GM12878 (cell line): ENCODE data around the gene AKAP1. TPM values are rescaled to one million over a fixed set of nuclear protein-coding genes. Genes with fewer than 3 reads are reported as not detected.

Experiments
- ATAC-seq: fragments of 200-7000 bp; cut with Tn5 transposase; 3 replicates; pipeline ENCODE4 v1.9.1; 2020; ENCODE audit warnings: mild to moderate bottlenecking, moderate library complexity
- BruUV-seq: library from RNA; stranded (reverse); fragments of 400-500 nt; replicated peaks from 2 replicates; lab custom pipeline; 2021; lab: Mats Ljungman, UMichigan
- CTCF ChIA-PET: fragments of 300-600 bp; sonication (Branson Sonifier 250); formaldehyde crosslinking; extraction: SDS; loops from one replicate; lab custom pipeline; 2021; ENCODE audit warnings: inconsistent platforms; lab: Yijun Ruan, JAX
- POLR2A ChIA-PET: fragments of 350-600 bp; formaldehyde crosslinking; extraction: SDS; loops from one replicate; lab custom pipeline; 2021; ENCODE audit warnings: inconsistent platforms; lab: Charles Lee
- RAD21 ChIA-PET: fragments of 300-600 bp; sonication (Branson Sonifier 250); formaldehyde crosslinking; loops from one replicate; lab custom pipeline; 2023; ENCODE audit warnings: antibody characterized with exemption; ENCODE audit not compliant: unreplicated experiment; lab: Charles Lee
- SMC1A ChIA-PET: fragments of 300-600 bp; sonication (Branson Sonifier 250); formaldehyde crosslinking; loops from one replicate; lab custom pipeline; 2023; ENCODE audit not compliant: unreplicated experiment, uncharacterized antibody; lab: Charles Lee
- DNase-seq: peaks from one replicate; pipeline ENCODE4 v3.0.0-alpha.2; 2011; ENCODE audit warnings: low read depth, low spot score
- FAIRE-seq: peaks from 3 replicates; lab custom pipeline; 2011; peaks lifted over from hg19 to GRCh38; lab: Jason Lieb, UNC
- H2AFZ ChIP-seq: 2 replicates; pipeline ENCODE4 v1.6.0; 2011; ENCODE audit warnings: low read depth, low read length, control low read depth; ENCODE audit not compliant: control insufficient read depth
- H3K27ac ChIP-seq: 2 replicates; pipeline ENCODE4 v1.5.1; 2011; ENCODE audit warnings: control low read depth; ENCODE audit not compliant: control insufficient read depth, insufficient read depth
- H3K27me3 ChIP-seq, 2 experiments: replicated peaks in 1 of 2; 2 replicates each; pipeline versions ENCODE4 v1.6.0 to v1.6.1; 2011; ENCODE audit warnings: low read length in 1 of 2; ENCODE audit not compliant: control insufficient read depth in 2 of 2, insufficient read depth in 2 of 2
- H3K36me3 ChIP-seq, 2 experiments: 2 replicates each; pipeline ENCODE4 v1.5.1; 2011; ENCODE audit warnings: low read length in 1 of 2; ENCODE audit not compliant: control insufficient read depth in 2 of 2, insufficient read depth in 2 of 2
- H3K4me1 ChIP-seq: 2 replicates; pipeline ENCODE4 v1.6.1; 2011; ENCODE audit warnings: mild to moderate bottlenecking, low read length, moderate library complexity, mixed read lengths; ENCODE audit not compliant: control insufficient read depth, insufficient read depth
- H3K4me2 ChIP-seq: 2 replicates; pipeline ENCODE4 v1.6.0; 2011; ENCODE audit warnings: control low read depth; ENCODE audit not compliant: control insufficient read depth, insufficient read depth
- H3K4me3 ChIP-seq: fragments of 200-600 bp; sonication (generic); 2 replicates; pipeline ENCODE4 v1.5.1; 2016
- H3K79me2 ChIP-seq: 2 replicates; pipeline ENCODE4 v1.6.0; 2011; ENCODE audit warnings: low read length; ENCODE audit not compliant: control insufficient read depth, insufficient read depth
- H3K9ac ChIP-seq: 2 replicates; pipeline ENCODE4 v1.8.0; 2011; ENCODE audit warnings: low read length, control low read depth, mixed read lengths; ENCODE audit not compliant: control insufficient read depth, insufficient read depth
- H3K9me3 ChIP-seq: replicated peaks from 3 replicates; pipeline ENCODE4 v1.5.1; 2011; ENCODE audit warnings: mild to moderate bottlenecking, low read length; ENCODE audit not compliant: control insufficient read depth, insufficient read depth
- H4K20me1 ChIP-seq: 2 replicates; pipeline ENCODE4 v1.6.0; 2011; ENCODE audit not compliant: control insufficient read depth, insufficient read depth
- BCL11A ChIP-seq: IDR thresholded peaks from 2 replicates; pipeline ENCODE4 v1.6.1; 2011; ENCODE audit warnings: low read depth, low read length
- BCLAF1 ChIP-seq: fragments of 450-650 bp; IDR thresholded peaks from 2 replicates; pipeline ENCODE4 v1.6.1; 2017; ENCODE audit warnings: antibody characterized with exemption, mild to moderate bottlenecking, moderate library complexity
- CHD4 ChIP-seq: fragments of 200-600 bp; sonication (generic); IDR thresholded peaks from 2 replicates; pipeline ENCODE4 v1.6.1; 2016; ENCODE audit warnings: mild to moderate bottlenecking
- CUX1 ChIP-seq: IDR thresholded peaks from 2 replicates; pipeline ENCODE4 v1.6.1; 2012; ENCODE audit warnings: improper control_type of control experiment, low read depth, low read length; ENCODE audit not compliant: insufficient replicate concordance
- MTA3 ChIP-seq: IDR thresholded peaks from 2 replicates; pipeline ENCODE4 v1.6.1; 2012; ENCODE audit warnings: low read length, inconsistent platforms, borderline replicate concordance
- NRF1 ChIP-seq: conservative IDR thresholded peaks from 2 replicates; pipeline ENCODE4 v1.6.1; 2011; ENCODE audit warnings: mild to moderate bottlenecking, low read depth, low read length, improper control_type of control experiment
- POLR2AphosphoS2 ChIP-seq: IDR thresholded peaks from 2 replicates; pipeline ENCODE4 v1.6.1; 2011; ENCODE audit warnings: low read depth, mild to moderate bottlenecking, low read length, improper control_type of control experiment, moderate library complexity
- POLR2AphosphoS5 ChIP-seq: IDR thresholded peaks from 2 replicates; pipeline ENCODE4 v1.6.1; 2011; ENCODE audit warnings: mild to moderate bottlenecking, low read length, inconsistent platforms
- PRDM15 ChIP-seq: fragments of 450-650 bp; formaldehyde crosslinking; IDR thresholded peaks from 2 replicates; pipeline ENCODE4 v1.4.0; 2020; ENCODE audit warnings: mild to moderate bottlenecking, moderate library complexity
- RBBP5 ChIP-seq: fragments of 200-600 bp; sonication (generic); conservative IDR thresholded peaks from 2 replicates; pipeline ENCODE4 v1.6.1; 2016
- RFX5 ChIP-seq: IDR thresholded peaks from 2 replicates; pipeline ENCODE4 v1.6.1; 2011; ENCODE audit warnings: low read depth, low read length, improper control_type of control experiment
- SRF ChIP-seq, 2 experiments: IDR thresholded peaks; 2 replicates each; pipeline ENCODE4 v1.6.1; 2011; ENCODE audit warnings: low read depth in 2 of 2, low read length in 2 of 2, mild to moderate bottlenecking in 1 of 2, moderate library complexity in 1 of 2
- in situ Hi-C: fragments of 300-500 bp; cut with MboI; formaldehyde crosslinking; loops from 9 replicates; pipeline ENCODE4 v1.14.3; 2018; ENCODE audit warnings: mixed read lengths
- intact Hi-C: fragments of 100-400 bp; cut with micrococcal nuclease; formaldehyde crosslinking; loops from one replicate; pipeline ENCODE4 v1.14.2; 2022; ENCODE audit not compliant: unreplicated experiment
- polyA plus RNA-seq, 11 experiments: library from polyadenylated mRNA; depleted of rRNA in 4 of 11; unstranded in 6 of 11; stranded (reverse) in 5 of 11; fragments of >200 nt; fragmentation: Nextera tagmentation in 4 of 11; fragmentation: Illumina TruSeq in 1 of 11; extraction: Ambion mirVana in 4 of 11; extraction: Trizol in 1 of 11; gene quantifications; 1 replicate in 1 of 11; 2 replicates in 10 of 11; pipeline versions ENCODE4 v1.2.1 to v1.2.3, GENCODE V29; 2011 to 2016; ENCODE audit warnings: inconsistent platforms in 2 of 11, missing spikeins in 2 of 11, low read depth in 1 of 11
- total RNA-seq, 4 experiments: library from RNA; depleted of rRNA in 3 of 4; stranded (reverse); fragments of >200 nt in 3 of 4; fragmentation: Illumina TruSeq in 1 of 4; extraction: Trizol in 1 of 4; gene quantifications; 2 replicates each; pipeline versions ENCODE4 v1.2.1 to v1.2.3, GENCODE V29; 2013 to 2021

The AKAP1 gene
- total and polyA plus RNA-seq, 10 of the 15 experiments (the other 5 are each of a cell fraction or from before 2014, with no cell fraction given), result 11.9 to 50.5 (median 38.1) TPM

- TF ChIP-seq CUX1, result no peak
Observed at GRCh38 chr17:57117798-57118197, 32.8 kb downstream of the AKAP1 start (continued).

GRCh38 chr17:57120814-57121213 is 35.8 kb downstream of the AKAP1 start:
- Histone ChIP-seq H3K79me2 (no peaks in the 10 kb centered on the region), H4K20me1 (no peaks in the 10 kb centered on the region), H3K4me2 (no peak overlapping the region), H3K27ac (no peak overlapping the region), H3K9ac (no peak overlapping the region), H3K27me3 (no peaks in the 10 kb centered on the region), H3K4me1 (no peaks in the 10 kb centered on the region), H3K4me3 (no peak overlapping the region), H3K36me3 (peaks cover 22 to 23% of the 10 kb centered on the region in 2 experiments; a peak in 3 of 4 replicates), H2AFZ (no peak overlapping the region), H3K9me3 (no peaks in the 10 kb centered on the region)
- ChIA-PET POLR2A (no interaction called here), RAD21 (interaction anchor here (1.2 kb wide), 1 partner anchor 627 kb away, joined by 4 read pairs; no protein-coding TSS in a partner anchor), SMC1A (no interaction called here), CTCF (interaction anchor here (0.7 to 3.5 kb wide), 3 partner anchors 10 to 627 kb away, joined by 3 to 16 read pairs (median 6); no protein-coding TSS in a partner anchor)
- DNase-seq, result no peak
- no peak for FAIRE-seq
- in situ Hi-C loops, result no loop called here
- no peak for ATAC-seq
- no TSS peak for BruUV-seq
- intact Hi-C loops, result no loop called here
- no peak for TF ChIP-seq POLR2AphosphoS5
- TF ChIP-seq BCLAF1, result no peak
- no peak for TF ChIP-seq NRF1
- no peak for TF ChIP-seq BCL11A
- TF ChIP-seq RFX5, result no peak
- no peak for TF ChIP-seq PRDM15
- TF ChIP-seq MTA3, result no peak
- TF ChIP-seq RBBP5, result no peak
- TF ChIP-seq POLR2AphosphoS2, result no peak
- TF ChIP-seq CHD4, result no peak
- TF ChIP-seq SRF (IDR thresholded peaks at IDR 0.05; ENCODE audit: low read depth in 2 of 2, low read length in 2 of 2), result no peak
